Measurements from ENCODE around the gene ETF1.

DNA sequence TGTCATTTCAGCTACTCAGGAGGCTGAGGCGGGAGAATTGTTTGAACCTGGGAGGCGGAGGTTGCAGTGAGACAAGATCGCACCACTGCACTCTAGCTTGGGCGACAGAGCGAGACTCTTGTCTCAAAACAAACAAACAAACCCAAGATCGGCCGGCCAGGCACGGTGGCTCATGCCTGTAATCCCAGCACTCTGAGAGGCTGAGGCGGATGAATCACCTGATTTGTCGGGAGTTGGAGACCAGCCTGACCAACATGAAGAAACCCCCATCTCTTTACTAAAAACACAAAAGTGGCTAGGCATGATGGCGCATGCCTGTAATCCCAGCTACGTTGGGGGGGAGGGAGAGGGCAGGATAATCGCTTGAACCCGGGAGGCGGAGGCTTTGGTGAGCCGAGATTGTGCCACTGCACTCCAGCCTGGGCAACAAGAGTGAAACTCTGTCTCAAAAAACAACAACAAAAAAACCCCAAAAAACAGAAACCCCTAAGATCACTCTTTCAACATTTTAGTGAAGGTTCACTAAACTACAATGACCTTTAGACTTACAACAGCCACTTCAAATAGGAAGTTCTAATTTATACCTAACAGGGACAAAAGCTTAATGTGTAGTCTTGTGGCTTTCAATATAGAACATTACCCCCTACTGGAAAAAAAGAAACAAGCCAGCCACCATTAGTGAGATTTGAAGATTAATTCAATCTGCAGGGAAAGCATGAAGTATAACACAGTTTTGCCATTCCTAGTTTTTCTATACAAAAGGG is 25.2 kb upstream of the ETF1 start:
- TF ChIP-seq CTCF (conservative IDR thresholded peaks at IDR 0.05; ENCODE audit: low read length), result peak; percentile 47
- TF ChIP-seq EZH2phosphoT487 (IDR thresholded peaks at IDR 0.05; ENCODE audit: borderline replicate concordance), result no peak
